GM12892 (cell line): ENCODE data around the gene DPP6.

Source experiments
- POLR2A ChIP-seq: IDR thresholded peaks from 2 replicates; pipeline ENCODE4 v1.6.1; 2011; ENCODE audit warnings: low read depth, low read length, control low read depth
- TAF1 ChIP-seq: IDR thresholded peaks from 2 replicates; pipeline ENCODE4 v1.6.1; 2011; ENCODE audit warnings: low read depth, mild to moderate bottlenecking, control low read depth, low read length, borderline replicate concordance

DNA sequence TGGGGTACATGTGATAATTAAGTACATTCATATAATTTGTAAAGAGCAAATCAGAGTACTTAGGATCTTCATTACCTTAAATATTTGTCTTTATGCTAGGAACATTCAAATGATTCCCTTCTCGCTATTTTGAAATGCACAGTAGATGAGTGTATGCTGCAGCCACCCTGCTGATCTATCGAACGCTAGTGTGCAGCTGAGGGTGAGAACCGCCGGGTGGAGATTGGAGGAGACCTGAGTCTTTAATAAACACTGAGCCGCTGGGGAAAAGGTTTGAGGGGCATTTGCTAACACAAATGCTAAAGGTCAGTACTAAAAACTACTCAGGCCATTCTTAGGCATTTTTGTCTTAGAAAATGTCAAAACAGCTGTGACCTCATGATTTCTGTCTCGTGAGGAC, 148.0 kb downstream of the DPP6 start:
- TF ChIP-seq POLR2A (no peak), TAF1 (no peak)
